ENCODE results near the gene TMOD1.
A peak's percentile ranks its signal among the peaks of the same experiment; 100 is the strongest.

Gene TMOD1

DNA sequence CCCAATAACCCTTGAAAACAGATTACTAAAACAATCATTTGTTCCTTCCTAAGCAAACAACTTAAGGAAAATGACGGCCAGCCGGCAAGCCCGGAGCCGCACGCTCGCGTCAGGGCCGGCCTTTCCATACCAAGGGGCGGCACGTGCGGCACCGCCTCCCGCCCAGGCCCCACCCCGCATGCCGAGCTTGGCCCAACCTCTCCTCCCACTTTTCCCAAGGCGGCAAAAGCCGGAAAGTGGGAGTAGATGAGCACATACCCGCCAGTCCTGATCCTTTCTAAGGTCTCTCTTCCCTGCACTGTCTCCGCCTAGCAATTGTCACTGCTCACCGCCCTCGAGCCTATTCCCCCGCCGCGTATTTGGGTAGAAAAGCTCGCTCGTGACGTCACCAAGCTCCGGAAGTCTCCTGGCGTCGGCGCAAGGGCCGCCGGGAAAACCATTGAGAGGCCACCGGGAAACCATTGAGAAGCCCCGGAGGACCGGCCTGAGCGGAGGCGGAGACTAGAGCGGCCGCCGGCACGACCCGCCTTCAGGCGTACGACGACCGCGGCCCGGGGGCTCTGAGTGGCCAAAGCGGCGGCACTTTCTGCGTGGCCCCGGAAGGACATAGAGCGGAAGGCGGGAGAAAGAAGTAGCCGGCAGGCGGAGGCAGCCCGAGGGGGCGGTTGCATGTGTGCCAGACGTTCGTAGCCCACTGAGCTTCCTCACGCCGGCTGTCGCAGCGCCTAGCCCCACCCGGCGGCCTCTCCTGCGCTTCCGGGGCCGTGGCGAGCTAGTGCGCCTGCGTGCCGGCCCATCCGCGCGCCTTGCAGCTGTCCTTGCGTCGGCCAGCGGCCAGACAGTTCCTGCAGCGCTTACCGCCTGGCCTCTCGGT is 131.8 kb downstream of the TMOD1 start, which contains the start of the genes NCBP1 and TSTD2:
TSS of gene NCBP1 (plus strand) at position 837 of the 874 bp plus-strand sequence. CDS start 61 bp downstream, outside the sequence.
TSS of gene TSTD2 (minus strand) at position 384 of the 874 bp plus-strand sequence. CDS start 5,806 bp downstream, outside the sequence.
- peak; percentile 90 for DNase-seq (ENCODE audit: low read depth)

DNA sequence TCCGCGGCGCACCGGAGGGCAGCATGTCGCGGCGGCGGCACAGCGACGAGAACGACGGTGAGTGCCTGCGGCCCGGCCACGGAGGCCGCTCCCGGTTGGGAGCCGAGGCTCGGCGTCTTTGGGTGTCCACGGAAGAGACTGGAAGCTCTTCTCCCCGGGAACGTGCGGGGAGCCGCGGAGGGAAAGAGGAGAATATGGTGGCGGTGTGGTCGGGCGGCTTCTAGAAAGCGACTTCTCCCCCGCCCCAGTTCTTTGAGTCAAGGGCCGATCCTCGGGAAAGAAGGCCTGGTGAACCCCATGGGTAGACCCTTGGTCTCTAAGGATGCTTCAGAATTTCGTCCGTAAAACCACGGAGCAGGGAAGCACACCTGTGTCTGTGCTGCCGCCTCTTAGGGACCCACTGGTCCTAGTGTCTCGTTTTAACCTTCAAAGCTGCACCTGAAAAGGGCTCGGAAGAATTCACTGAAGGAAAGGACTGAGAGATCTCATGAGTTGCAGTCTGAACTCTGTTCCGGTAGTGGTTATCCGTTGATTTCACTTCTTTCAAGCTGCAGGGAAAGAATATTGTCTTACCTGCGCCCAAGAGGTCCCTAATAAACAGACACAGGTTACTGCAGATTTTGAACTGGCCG is 132.5 kb downstream of the TMOD1 start:
- no peak for DNase-seq (ENCODE audit: low read depth)

DNA sequence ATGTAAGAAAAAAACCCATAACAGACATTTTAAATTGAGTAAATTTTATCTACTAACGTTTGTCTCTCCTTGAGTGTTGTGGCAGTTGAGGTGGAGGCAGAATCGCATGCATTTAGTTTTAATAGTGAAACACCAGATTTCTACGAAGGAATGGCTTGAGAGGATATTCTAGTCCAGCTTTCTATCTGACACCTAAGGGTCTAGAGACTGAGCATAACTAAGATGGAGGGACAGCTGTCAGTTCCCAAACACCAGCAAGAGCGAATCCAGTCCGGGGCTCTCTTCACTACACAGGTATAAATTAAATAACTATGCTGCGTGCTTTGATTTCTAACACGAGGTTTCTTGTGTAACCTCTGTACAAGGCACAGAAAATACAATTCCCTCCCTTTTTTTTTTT is 133.6 kb downstream of the TMOD1 start:
- DNase-seq (ENCODE audit: low read depth) = no peak

GRCh38 chr9:97636903-97637302 is 135.4 kb downstream of the TMOD1 start:
- no peak for DNase-seq (ENCODE audit: low read depth)

- DNase-seq (ENCODE audit: low read depth) = no peak
These were observed 137.2 kb downstream of the TMOD1 start for GRCh38 chr9:97638666-97639065.

- DNase-seq (ENCODE audit: low read depth) = no peak
These were observed 138.9 kb downstream of the TMOD1 start for GRCh38 chr9:97640325-97640724.

GRCh38 chr9:97645720-97646119 is 144.3 kb downstream of the TMOD1 start:
- no peak for DNase-seq (ENCODE audit: low read depth)

DNA sequence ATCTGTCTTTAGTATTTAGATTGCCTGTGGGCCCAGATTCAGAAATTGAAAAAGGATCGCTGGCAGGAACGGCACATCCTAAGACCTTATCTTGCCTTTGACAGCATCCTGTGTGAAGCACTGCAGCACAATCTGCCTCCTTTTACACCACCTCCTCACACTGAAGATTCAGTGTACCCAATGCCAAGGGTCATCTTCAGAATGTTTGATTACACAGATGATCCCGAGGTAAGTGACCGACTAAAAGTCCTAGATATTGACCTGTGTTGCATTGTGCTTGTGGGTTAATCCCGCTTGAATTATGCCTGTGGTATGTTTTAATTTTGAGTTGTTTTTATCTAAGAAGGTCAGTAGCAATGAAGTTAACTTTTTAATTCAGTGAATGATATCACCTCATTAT is 146.5 kb downstream of the TMOD1 start:
- DNase-seq (ENCODE audit: low read depth) = no peak
